Stimulated activated CD8-positive, alpha-beta memory T cell treated with anti-CD3 and anti-CD28 coated beads, Interleukin-7, amount 100 ng/mL, for 4 hours (primary cell): Measurements from ENCODE around the gene SFRP5.

ENCODE experiments used
- DNase-seq, 2 donors: peaks; one replicate each; pipeline ENCODE4 v3.0.0-alpha.2; 2020; ENCODE audit warnings: low read depth in 2 of 2

The SFRP5 gene

GRCh38 chr10:97785731-97786130 lies 13.9 kb upstream of the SFRP5 start:
- DNase-seq: no peak

- no peak for DNase-seq
These were observed 13.4 kb upstream of the SFRP5 start for GRCh38 chr10:97785231-97785630.

GRCh38 chr10:97784200-97784810 lies 12.5 kb upstream of the SFRP5 start:
- no peak for DNase-seq

- DNase-seq: no peak
These were observed 10.8 kb upstream of the SFRP5 start for GRCh38 chr10:97782455-97783228.

- no peak for DNase-seq
These were observed 10.0 kb upstream of the SFRP5 start for GRCh38 chr10:97781618-97782331.

- DNase-seq: no peak
These were observed 9.2 kb upstream of the SFRP5 start for GRCh38 chr10:97780841-97781617.

- DNase-seq: no peak
These were observed 8.2 kb upstream of the SFRP5 start for GRCh38 chr10:97779975-97780374.

GRCh38 chr10:97779492-97779891 lies 7.7 kb upstream of the SFRP5 start:
- DNase-seq: no peak

- no peak for DNase-seq
These were observed 6.9 kb upstream of the SFRP5 start for GRCh38 chr10:97778452-97779302.

- no peak for DNase-seq
These were observed 5.3 kb upstream of the SFRP5 start for GRCh38 chr10:97777143-97777542.

GRCh38 chr10:97774811-97775294 lies 3.1 kb upstream of the SFRP5 start:
- DNase-seq: no peak

GRCh38 chr10:97773096-97773495 lies 1.3 kb upstream of the SFRP5 start:
- DNase-seq: no peak

GRCh38 chr10:97771055-97771891 lies 526 bp downstream of the SFRP5 start:
- no peak for DNase-seq

GRCh38 chr10:97770255-97770654 lies 1.5 kb downstream of the SFRP5 start:
- no peak for DNase-seq

- no peak for DNase-seq
These were observed 3.2 kb downstream of the SFRP5 start for GRCh38 chr10:97768322-97769315.

- DNase-seq: no peak
These were observed 4.5 kb downstream of the SFRP5 start for GRCh38 chr10:97766996-97767924.

- DNase-seq: no peak
These were observed 5.5 kb downstream of the SFRP5 start for GRCh38 chr10:97766106-97766810.
